Peyer's patch (tissue), 4 donors: ENCODE results near the gene GALNT8. TPM values are rescaled to one million over a fixed set of nuclear protein-coding genes. Genes with fewer than 3 reads are reported as not detected.
A peak's percentile ranks its signal among the peaks of the same experiment; 100 is the strongest.

Experiments
- DNase-seq, 3 donors: peaks; one replicate each; pipeline ENCODE4 v3.0.0-alpha.2; 2017 to 2019
- H3K27ac ChIP-seq, 4 donors: fragments of 200-600 bp; sonication (generic); one replicate each; pipeline ENCODE4 v1.5.1; 2016 to 2019
- H3K27me3 ChIP-seq, 2 donors: fragments of 200-600 bp; sonication (generic); one replicate each; pipeline ENCODE4 v1.5.1; 2019
- H3K36me3 ChIP-seq, 3 donors: fragments of 200-600 bp; sonication (generic); one replicate each; pipeline ENCODE4 v1.5.1; 2016 to 2019
- H3K4me1 ChIP-seq, 4 donors: fragments of 200-600 bp; sonication (generic); one replicate each; pipeline ENCODE4 v1.5.1; 2016 to 2019
- H3K4me3 ChIP-seq, 4 donors: fragments of 200-600 bp; sonication (generic); 1 replicate in 3 of 4; 2 replicates in 1 of 4; pipeline ENCODE4 v1.5.1; 2016 to 2019; ENCODE audit warnings: mild to moderate bottlenecking in 1 of 4
- H3K9me3 ChIP-seq, 4 donors: fragments of 200-600 bp; sonication (generic); one replicate each; pipeline ENCODE4 v1.5.1; 2016 to 2019; ENCODE audit warnings: mild to moderate bottlenecking in 1 of 4
- POLR2A ChIP-seq, 2 donors: fragments of 450-650 bp; IDR thresholded peaks; one replicate each; pipeline ENCODE4 v1.5.1; 2017; ENCODE audit warnings: antibody characterized with exemption in 2 of 2, mild to moderate bottlenecking in 2 of 2, moderate library complexity in 2 of 2
- total RNA-seq, 4 donors: library from RNA; depleted of rRNA; stranded (reverse); fragments of >200 nt; gene quantifications; one replicate each; pipeline ENCODE4 v1.1.0, GENCODE V29; 2016
- TF ChIP-seq, protein P1 (sequence below), 6 experiments: fragments of 450-650 bp in 4 of 6; fragments of 200-600 bp in 2 of 6; sonication (generic) in 1 of 6; IDR thresholded peaks; one replicate each; pipeline ENCODE4 v1.5.1; 2017 to 2019; ENCODE audit warnings: antibody characterized with exemption in 6 of 6, mild to moderate bottlenecking in 3 of 6, moderate library complexity in 1 of 6

Gene GALNT8
- total RNA-seq, 4 donors from 2014 or later, result 17.7 to 58.6 (median 31.5) TPM

DNA sequence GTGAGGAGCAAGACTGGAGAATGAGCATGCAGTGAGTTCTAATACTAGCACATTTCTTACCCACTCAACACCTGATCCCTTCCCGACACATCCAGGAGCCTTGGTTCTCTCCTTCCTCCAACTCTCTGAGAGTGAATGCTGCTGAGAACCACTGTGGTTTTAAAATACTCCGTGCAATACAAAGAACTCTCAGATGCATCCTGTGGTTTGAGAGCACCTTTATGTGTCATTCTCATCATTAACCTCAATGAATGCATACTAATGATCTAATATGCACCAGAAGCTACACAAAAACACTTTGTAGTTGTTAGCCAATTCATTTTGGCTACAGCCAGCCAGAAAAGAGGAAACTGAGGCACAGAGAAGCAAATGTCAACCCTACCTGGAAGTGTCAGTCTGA, 87.6 kb downstream of the GALNT8 start:
- Histone ChIP-seq H3K27ac (no peak overlapping the region), H3K4me1 (peaks cover 0 to 14% (median 5%) of the 10 kb centered on the region in 4 donors), H3K36me3 (no peaks in the 10 kb centered on the region), H3K4me3 (no peak overlapping the region), H3K27me3 (peaks cover 0 to 13% of the 10 kb centered on the region in 2 donors), H3K9me3 (no peaks in the 10 kb centered on the region)
- TF ChIP-seq POLR2A (IDR thresholded peaks at IDR 0.05), result no peak
- TF ChIP-seq, protein P1, sequence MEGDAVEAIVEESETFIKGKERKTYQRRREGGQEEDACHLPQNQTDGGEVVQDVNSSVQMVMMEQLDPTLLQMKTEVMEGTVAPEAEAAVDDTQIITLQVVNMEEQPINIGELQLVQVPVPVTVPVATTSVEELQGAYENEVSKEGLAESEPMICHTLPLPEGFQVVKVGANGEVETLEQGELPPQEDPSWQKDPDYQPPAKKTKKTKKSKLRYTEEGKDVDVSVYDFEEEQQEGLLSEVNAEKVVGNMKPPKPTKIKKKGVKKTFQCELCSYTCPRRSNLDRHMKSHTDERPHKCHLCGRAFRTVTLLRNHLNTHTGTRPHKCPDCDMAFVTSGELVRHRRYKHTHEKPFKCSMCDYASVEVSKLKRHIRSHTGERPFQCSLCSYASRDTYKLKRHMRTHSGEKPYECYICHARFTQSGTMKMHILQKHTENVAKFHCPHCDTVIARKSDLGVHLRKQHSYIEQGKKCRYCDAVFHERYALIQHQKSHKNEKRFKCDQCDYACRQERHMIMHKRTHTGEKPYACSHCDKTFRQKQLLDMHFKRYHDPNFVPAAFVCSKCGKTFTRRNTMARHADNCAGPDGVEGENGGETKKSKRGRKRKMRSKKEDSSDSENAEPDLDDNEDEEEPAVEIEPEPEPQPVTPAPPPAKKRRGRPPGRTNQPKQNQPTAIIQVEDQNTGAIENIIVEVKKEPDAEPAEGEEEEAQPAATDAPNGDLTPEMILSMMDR (IDR thresholded peaks at IDR 0.05), result no peak
- no peak for DNase-seq

DNA sequence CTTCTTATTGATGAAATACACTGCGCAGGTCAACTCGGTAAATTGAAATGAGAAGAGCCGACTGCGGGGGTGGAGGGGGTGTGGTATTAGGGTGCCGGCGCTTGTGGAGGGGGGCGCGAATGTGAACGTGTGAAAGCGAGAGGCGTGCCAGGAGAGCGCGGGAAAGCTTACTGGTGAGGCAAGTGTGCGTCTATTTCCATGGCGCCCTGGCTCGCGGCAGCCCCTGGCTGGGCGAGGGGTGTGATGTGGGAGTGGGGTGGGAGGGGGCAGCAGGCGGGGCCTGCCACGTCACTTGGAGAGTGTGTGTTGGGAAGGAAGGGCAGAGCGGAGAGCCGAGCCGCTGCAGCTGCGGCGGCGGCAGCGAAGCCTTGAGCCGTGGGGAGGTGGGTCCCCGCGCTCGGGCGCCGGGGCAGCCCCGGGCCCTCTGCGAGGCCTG, 88.8 kb downstream of the GALNT8 start:
- Histone ChIP-seq H3K27me3 (peaks cover 0 to 13% of the 10 kb centered on the region in 2 donors), H3K4me3 (peak overlapping the region; percentile 24 to 50 (median 39))

DNA sequence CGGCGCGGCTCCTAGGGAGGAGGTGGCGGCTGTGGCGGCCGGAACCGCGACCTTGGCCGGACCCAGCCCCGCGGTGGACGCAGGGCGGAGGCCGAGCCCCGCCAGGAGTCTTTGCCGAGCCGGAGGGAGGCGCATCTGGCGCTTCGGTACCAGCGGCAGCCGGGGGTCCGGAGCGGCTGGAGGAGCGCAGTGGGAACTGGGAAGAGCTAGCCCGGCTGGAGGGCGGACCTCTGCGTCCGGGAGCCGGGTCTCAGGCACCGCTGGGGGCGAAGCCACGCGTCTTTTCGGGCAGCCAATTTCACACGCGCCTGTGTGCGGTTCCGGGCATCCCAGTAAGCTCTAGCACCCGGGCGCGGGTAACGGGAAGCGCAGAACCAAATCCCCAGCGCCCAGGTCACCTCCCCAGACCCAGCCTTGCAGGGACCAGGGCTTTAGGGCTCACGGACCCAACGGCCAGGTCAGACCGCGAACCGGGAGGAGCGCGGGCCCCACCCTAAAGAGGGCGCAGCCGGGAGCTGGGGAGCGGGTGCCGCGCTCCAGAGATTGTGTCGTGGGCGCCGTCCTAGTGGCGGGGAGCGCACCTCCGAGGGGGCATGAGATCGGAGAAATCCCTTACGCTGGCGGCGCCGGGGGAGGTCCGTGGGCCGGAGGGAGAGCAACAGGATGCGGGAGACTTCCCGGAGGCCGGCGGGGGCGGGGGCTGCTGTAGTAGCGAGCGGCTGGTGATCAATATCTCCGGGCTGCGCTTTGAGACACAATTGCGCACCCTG, 89.4 kb downstream of the GALNT8 start:
- no peaks in the 10 kb centered on the region for H3K36me3 ChIP-seq
- DNase-seq, result no peak
- H3K9me3 ChIP-seq, result no peaks in the 10 kb centered on the region
- H3K27me3 ChIP-seq, result peaks cover 0 to 13% of the 10 kb centered on the region in 2 donors
- peak overlapping the region; percentile 24 to 50 (median 39) for H3K4me3 ChIP-seq
- H3K4me1 ChIP-seq, result peaks cover 0 to 14% (median 5%) of the 10 kb centered on the region in 4 donors
- TF ChIP-seq, protein P1 (IDR thresholded peaks at IDR 0.05), result no peak
- no peak for TF ChIP-seq POLR2A (IDR thresholded peaks at IDR 0.05)
- no peak overlapping the region for H3K27ac ChIP-seq

More for the DNA sequence above, 88.8 kb downstream of the GALNT8 start:
- DNase-seq, result peak in 1 of 3 donors; percentile 49
- no peaks in the 10 kb centered on the region for H3K9me3 ChIP-seq
- no peak for TF ChIP-seq POLR2A (IDR thresholded peaks at IDR 0.05)
- TF ChIP-seq, protein P1 (IDR thresholded peaks at IDR 0.05), result no peak
- H3K36me3 ChIP-seq, result no peaks in the 10 kb centered on the region
- H3K4me1 ChIP-seq, result peaks cover 0 to 14% (median 5%) of the 10 kb centered on the region in 4 donors
- no peak overlapping the region for H3K27ac ChIP-seq

DNA sequence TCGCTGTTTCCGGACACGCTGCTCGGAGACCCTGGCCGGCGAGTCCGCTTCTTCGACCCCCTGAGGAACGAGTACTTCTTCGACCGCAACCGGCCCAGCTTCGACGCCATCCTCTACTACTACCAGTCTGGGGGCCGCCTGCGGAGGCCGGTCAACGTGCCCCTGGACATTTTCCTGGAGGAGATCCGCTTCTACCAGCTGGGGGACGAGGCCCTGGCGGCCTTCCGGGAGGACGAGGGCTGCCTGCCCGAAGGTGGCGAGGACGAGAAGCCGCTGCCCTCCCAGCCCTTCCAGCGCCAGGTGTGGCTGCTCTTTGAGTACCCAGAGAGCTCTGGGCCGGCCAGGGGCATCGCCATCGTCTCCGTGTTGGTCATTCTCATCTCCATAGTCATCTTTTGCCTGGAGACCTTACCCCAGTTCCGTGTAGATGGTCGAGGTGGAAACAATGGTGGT, 90.0 kb downstream of the GALNT8 start:
- no peak for TF ChIP-seq POLR2A (IDR thresholded peaks at IDR 0.05)
- TF ChIP-seq, protein P1 (IDR thresholded peaks at IDR 0.05), result no peak
- Histone ChIP-seq H3K4me3 (peak overlapping the region; percentile 24 to 50 (median 39)), H3K9me3 (no peaks in the 10 kb centered on the region), H3K27ac (no peak overlapping the region), H3K36me3 (no peaks in the 10 kb centered on the region), H3K4me1 (peaks cover 0 to 14% (median 5%) of the 10 kb centered on the region in 4 donors), H3K27me3 (peaks cover 0 to 13% of the 10 kb centered on the region in 2 donors)
- DNase-seq, result no peak

- Histone ChIP-seq H3K27ac (no peak overlapping the region), H3K4me1 (peaks cover 0 to 14% (median 5%) of the 10 kb centered on the region in 4 donors), H3K9me3 (no peaks in the 10 kb centered on the region), H3K27me3 (peaks cover 0 to 13% of the 10 kb centered on the region in 2 donors), H3K4me3 (no peak overlapping the region), H3K36me3 (no peaks in the 10 kb centered on the region)
- DNase-seq, result no peak
- no peak for TF ChIP-seq POLR2A (IDR thresholded peaks at IDR 0.05)
- TF ChIP-seq, protein P1 (IDR thresholded peaks at IDR 0.05), result no peak
These were observed 92.6 kb downstream of the GALNT8 start for GRCh38 chr12:4812624-4813327.
